HepG2 (cell line): Measurements from ENCODE around the gene BBS9. TPM values are rescaled to one million over a fixed set of nuclear protein-coding genes. Genes with fewer than 3 reads are reported as not detected.

Experiments used
- ATAC-seq: fragments of 200-7000 bp; cut with Tn5 transposase; 3 replicates; pipeline ENCODE4 v1.9.1; 2020; ENCODE audit warnings: mild to moderate bottlenecking, moderate library complexity
- BruUV-seq: library from RNA; stranded (reverse); fragments of 400-500 nt; replicated peaks from 2 replicates; lab custom pipeline; 2021; lab: Mats Ljungman, UMichigan
- CTCF ChIA-PET: fragments of 300-600 bp; formaldehyde crosslinking; extraction: SDS; loops from one replicate; lab custom pipeline; 2021; ENCODE audit warnings: low total read pairs, inconsistent platforms, low intra/inter-chr PET ratio; lab: Yijun Ruan, JAX
- POLR2A ChIA-PET: fragments of 350-600 bp; sonication (Branson Sonifier 250); formaldehyde crosslinking; loops from one replicate; lab custom pipeline; 2020; ENCODE audit warnings: antibody characterized with exemption, inconsistent platforms; lab: Yijun Ruan, JAX
- DNase-seq: peaks from one replicate; pipeline ENCODE4 v3.0.0-alpha.2; 2015; ENCODE audit warnings: low spot score
- FAIRE-seq: peaks from 3 replicates; lab custom pipeline; 2011; peaks lifted over from hg19 to GRCh38; lab: Jason Lieb, UNC
- H2AFZ ChIP-seq: one replicate; pipeline ENCODE4 v1.6.1; 2011; ENCODE audit warnings: low read length, inconsistent platforms
- H3K27ac ChIP-seq: fragments of 300-600 bp; 3 replicates; pipeline ENCODE4 v1.8.0; 2011; ENCODE audit warnings: mixed run types, mild to moderate bottlenecking, mixed read lengths, low read length, inconsistent platforms; ENCODE audit not compliant: insufficient read depth; ENCODE audit errors: extremely low read length
- H3K27me3 ChIP-seq, 2 experiments: fragments of 200-600 bp in 1 of 2; 2 replicates in 1 of 2; 3 replicates in 1 of 2; pipeline versions ENCODE4 v1.6.0 to v1.8.0; 2011; ENCODE audit warnings: low read length in 2 of 2, mild to moderate bottlenecking in 2 of 2, moderate library complexity in 2 of 2, inconsistent platforms in 1 of 2; ENCODE audit not compliant: insufficient read depth in 2 of 2, control insufficient read depth in 1 of 2
- H3K36me3 ChIP-seq, 2 experiments: fragments of 200-600 bp in 1 of 2; replicated peaks in 1 of 2; 2 replicates in 1 of 2; 3 replicates in 1 of 2; pipeline versions ENCODE4 v1.5.1 to v1.8.0; 2011; ENCODE audit warnings: low read length in 2 of 2, inconsistent platforms in 1 of 2; ENCODE audit not compliant: insufficient read depth in 2 of 2, control insufficient read depth in 1 of 2
- H3K4me1 ChIP-seq: 2 replicates; pipeline ENCODE4 v1.5.1; 2012; ENCODE audit warnings: low read length, inconsistent platforms; ENCODE audit not compliant: insufficient read depth
- H3K4me2 ChIP-seq: 2 replicates; pipeline ENCODE4 v1.6.0; 2011; ENCODE audit warnings: low read depth, low read length, inconsistent platforms
- H3K4me3 ChIP-seq, 3 experiments: fragments of 200-600 bp in 1 of 3; sonication (generic), shearing (Covaris generic) in 1 of 3; replicated peaks in 1 of 3; 2 replicates each; pipeline ENCODE4 v1.5.1; 2011 to 2016; ENCODE audit warnings: low read length in 3 of 3, inconsistent platforms in 2 of 3, low read depth in 2 of 3, mild to moderate bottlenecking in 2 of 3, control low read depth in 1 of 3, mixed read lengths in 1 of 3; ENCODE audit not compliant: insufficient read depth in 1 of 3
- H3K79me2 ChIP-seq: one replicate; pipeline ENCODE4 v1.6.1; 2011; ENCODE audit warnings: low read length, inconsistent platforms; ENCODE audit not compliant: insufficient read depth
- H3K9ac ChIP-seq: 2 replicates; pipeline ENCODE4 v1.6.0; 2011; ENCODE audit warnings: mild to moderate bottlenecking, low read depth, low read length, inconsistent platforms; ENCODE audit not compliant: insufficient read depth
- H3K9me3 ChIP-seq: 2 replicates; pipeline ENCODE4 v1.5.1; 2012; ENCODE audit warnings: mild to moderate bottlenecking, low read length
- H4K20me1 ChIP-seq: 2 replicates; pipeline ENCODE4 v1.6.0; 2011; ENCODE audit warnings: inconsistent platforms, mild to moderate bottlenecking, low read length, moderate library complexity; ENCODE audit not compliant: insufficient read depth
- FOXK2 ChIP-seq: fragments of 450-650 bp; IDR thresholded peaks from 2 replicates; pipeline ENCODE4 v1.6.1; 2016
- ISL2 ChIP-seq: sonication (generic); formaldehyde crosslinking; IDR thresholded peaks from 2 replicates; pipeline ENCODE4 v1.5.0; 2020; ENCODE audit warnings: missing genetic modification reagents
- JUNB ChIP-seq: sonication (generic); formaldehyde crosslinking; IDR thresholded peaks from 2 replicates; pipeline ENCODE4 v1.8.0; 2022; ENCODE audit warnings: missing genetic modification reagents, mild to moderate bottlenecking, borderline replicate concordance
- MAF1 ChIP-seq: sonication (generic); formaldehyde crosslinking; IDR thresholded peaks from 2 replicates; pipeline ENCODE4 v1.5.0; 2020; ENCODE audit warnings: missing genetic modification reagents, borderline replicate concordance
- POLR2AphosphoS2 ChIP-seq: IDR thresholded peaks from 2 replicates; pipeline ENCODE4 v1.6.1; 2011; ENCODE audit warnings: low read depth, low read length, improper control_type of control experiment
- SMARCC2 ChIP-seq: fragments of 450-650 bp; IDR thresholded peaks from 2 replicates; pipeline ENCODE4 v1.6.1; 2017; ENCODE audit warnings: antibody characterized with exemption, mild to moderate bottlenecking
- SP5 ChIP-seq: IDR thresholded peaks from 2 replicates; pipeline ENCODE4 v1.6.1; 2016; ENCODE audit warnings: low read depth, borderline replicate concordance
- ZBTB14 ChIP-seq: sonication (generic); formaldehyde crosslinking; IDR thresholded peaks from 2 replicates; pipeline ENCODE4 v1.4.0; 2020; ENCODE audit warnings: missing genetic modification reagents
- ZC3H13 ChIP-seq: sonication (generic); formaldehyde crosslinking; IDR thresholded peaks from 2 replicates; pipeline ENCODE4 v1.8.1; 2023; ENCODE audit warnings: mild to moderate bottlenecking, missing genetic modification reagents, moderate library complexity
- ZNF484 ChIP-seq: sonication (generic); formaldehyde crosslinking; IDR thresholded peaks from 2 replicates; pipeline ENCODE4 v1.5.1; 2020; ENCODE audit warnings: mild to moderate bottlenecking, low read depth, missing genetic modification reagents, borderline replicate concordance
- ZNF512B ChIP-seq: sonication (generic); formaldehyde crosslinking; IDR thresholded peaks from 2 replicates; pipeline ENCODE4 v1.5.1; 2020; ENCODE audit warnings: missing genetic modification reagents, mild to moderate bottlenecking, borderline replicate concordance
- ZNF672 ChIP-seq: sonication (generic); formaldehyde crosslinking; IDR thresholded peaks from 2 replicates; pipeline ENCODE4 v1.8.1; 2022; ENCODE audit warnings: missing genetic modification reagents
- ZNF678 ChIP-seq: sonication (generic); formaldehyde crosslinking; IDR thresholded peaks from 2 replicates; pipeline ENCODE4 v1.4.0; 2020; ENCODE audit warnings: mild to moderate bottlenecking, missing genetic modification reagents
- ZNF713 ChIP-seq: sonication (generic); formaldehyde crosslinking; IDR thresholded peaks from 2 replicates; pipeline ENCODE4 v1.4.0; 2020; ENCODE audit warnings: mild to moderate bottlenecking, missing genetic modification reagents
- in situ Hi-C: cut with HindIII; loops from 2 replicates; pipeline ENCODE4 v1.10.0; 2017; ENCODE audit warnings: low pct_unique_long_range_greater_than_20kb; ENCODE audit not compliant: extremely low pct_ligation_motif_present
- intact Hi-C: fragments of 100-400 bp; cut with micrococcal nuclease; formaldehyde crosslinking; loops from one replicate; pipeline ENCODE4 v1.10.0; 2022; ENCODE audit not compliant: unreplicated experiment
- polyA plus RNA-seq, 8 experiments: library from polyadenylated mRNA; depleted of rRNA in 3 of 8; stranded (reverse) in 7 of 8; unstranded in 1 of 8; fragments of >200 nt; fragmentation: Illumina TruSeq in 4 of 8; extraction: Trizol in 4 of 8; gene quantifications; 2 replicates each; pipeline versions ENCODE4 v1.2.1 to v1.2.3, GENCODE V29; 2011 to 2016; ENCODE audit warnings: low read depth in 4 of 8, missing spikeins in 1 of 8, mixed read lengths in 1 of 8; ENCODE audit not compliant: insufficient read depth in 1 of 8
- total RNA-seq, 5 experiments: library from RNA; depleted of rRNA; stranded (reverse); fragments of >200 nt; fragmentation: Illumina TruSeq; extraction: Trizol; gene quantifications; 2 replicates each; pipeline ENCODE4 v1.2.3, GENCODE V29; 2016; ENCODE audit warnings: low read depth in 1 of 5
- TF ChIP-seq, protein P1 (sequence below): sonication (generic); formaldehyde crosslinking; IDR thresholded peaks from 2 replicates; pipeline ENCODE4 v1.8.1; 2023; ENCODE audit warnings: missing genetic modification reagents, mild to moderate bottlenecking, borderline replicate concordance
- TF ChIP-seq, protein P2 (sequence below): sonication (generic); formaldehyde crosslinking; IDR thresholded peaks from 2 replicates; pipeline ENCODE4 v1.8.1; 2023; ENCODE audit warnings: mild to moderate bottlenecking, inconsistent platforms, moderate library complexity, missing genetic modification reagents, borderline replicate concordance
- TF ChIP-seq, protein P3 (sequence below): sonication (generic); formaldehyde crosslinking; conservative IDR thresholded peaks from 2 replicates; pipeline ENCODE4 v1.8.1; 2023; ENCODE audit warnings: missing genetic modification reagents
- TF ChIP-seq, protein P4 (sequence below): sonication (generic); formaldehyde crosslinking; IDR thresholded peaks from 2 replicates; pipeline ENCODE4 v1.5.0; 2020; ENCODE audit warnings: missing genetic modification reagents, mild to moderate bottlenecking, borderline replicate concordance

BBS9 gene
- total and polyA plus RNA-seq, 2 of the 13 experiments (the other 11 are each of a cell fraction or from before 2014, with no cell fraction given), result 5.1 to 7.8 TPM

DNA sequence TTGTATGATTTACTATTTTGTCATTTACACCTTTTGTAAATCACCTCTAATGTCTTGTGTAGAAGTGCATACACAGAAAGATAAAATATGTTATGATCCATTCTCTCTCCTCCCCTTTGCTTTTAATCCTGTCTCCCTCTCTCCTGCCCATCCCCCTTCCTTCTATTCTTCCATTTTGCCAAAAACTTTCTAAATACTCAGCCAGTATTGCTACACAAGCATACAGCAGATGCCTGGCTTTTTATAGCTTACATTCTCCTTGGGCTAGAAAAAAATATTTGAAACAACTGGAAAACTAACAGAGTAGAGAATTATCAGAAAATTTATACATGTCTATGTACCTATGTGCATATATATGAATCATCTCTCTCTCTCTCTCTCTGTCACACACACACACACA, 467.3 kb downstream of the BBS9 start:
- Histone ChIP-seq H3K9ac (no peak overlapping the region), H3K4me3 (no peak overlapping the region), H3K4me2 (no peak overlapping the region), H2AFZ (no peak overlapping the region), H3K79me2 (no peaks in the 10 kb centered on the region), H3K27me3 (no peaks in the 10 kb centered on the region), H3K36me3 (no peaks in the 10 kb centered on the region), H3K4me1 (no peaks in the 10 kb centered on the region), H4K20me1 (no peaks in the 10 kb centered on the region), H3K9me3 (no peaks in the 10 kb centered on the region), H3K27ac (no peak overlapping the region)
- BruUV-seq, result no TSS peak
- POLR2A ChIA-PET, result no interaction called here
- intact Hi-C loops, result no loop called here
- in situ Hi-C loops, result no loop called here
- DNase-seq (no peak), ATAC-seq (no peak), FAIRE-seq (no peak)
- CTCF ChIA-PET, result no interaction called here
- TF ChIP-seq SMARCC2 (no peak), ZNF678 (CRISPR knock-in tag) (no peak), ZNF512B (CRISPR knock-in tag) (no peak), MAF1 (CRISPR knock-in tag) (no peak), ZNF713 (CRISPR knock-in tag) (no peak), SP5 (CRISPR knock-in tag) (no peak), ISL2 (CRISPR knock-in tag) (no peak), ZBTB14 (CRISPR knock-in tag) (no peak), ZNF484 (CRISPR knock-in tag) (no peak), ZNF672 (CRISPR knock-in tag) (no peak), ZC3H13 (CRISPR knock-in tag) (no peak), JUNB (CRISPR knock-in tag) (no peak), POLR2AphosphoS2 (no peak), FOXK2 (no peak)
- TF ChIP-seq, protein P1, sequence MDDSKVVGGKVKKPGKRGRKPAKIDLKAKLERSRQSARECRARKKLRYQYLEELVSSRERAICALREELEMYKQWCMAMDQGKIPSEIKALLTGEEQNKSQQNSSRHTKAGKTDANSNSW (CRISPR knock-in tag), result no peak
- TF ChIP-seq, protein P2, sequence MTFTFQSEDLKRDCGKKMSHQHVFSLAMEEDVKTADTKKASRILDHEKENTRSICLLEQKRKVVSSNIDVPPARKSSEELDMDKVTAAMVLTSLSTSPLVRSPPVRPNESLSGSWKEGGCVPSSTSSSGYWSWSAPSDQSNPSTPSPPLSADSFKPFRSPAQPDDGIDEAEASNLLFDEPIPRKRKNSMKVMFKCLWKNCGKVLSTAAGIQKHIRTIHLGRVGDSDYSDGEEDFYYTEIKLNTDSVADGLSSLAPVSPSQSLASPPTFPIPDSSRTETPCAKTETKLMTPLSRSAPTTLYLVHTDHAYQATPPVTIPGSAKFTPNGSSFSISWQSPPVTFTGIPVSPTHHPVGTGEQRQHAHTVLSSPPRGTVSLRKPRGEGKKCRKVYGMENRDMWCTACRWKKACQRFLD (CRISPR knock-in tag), result no peak
- TF ChIP-seq, protein P3, sequence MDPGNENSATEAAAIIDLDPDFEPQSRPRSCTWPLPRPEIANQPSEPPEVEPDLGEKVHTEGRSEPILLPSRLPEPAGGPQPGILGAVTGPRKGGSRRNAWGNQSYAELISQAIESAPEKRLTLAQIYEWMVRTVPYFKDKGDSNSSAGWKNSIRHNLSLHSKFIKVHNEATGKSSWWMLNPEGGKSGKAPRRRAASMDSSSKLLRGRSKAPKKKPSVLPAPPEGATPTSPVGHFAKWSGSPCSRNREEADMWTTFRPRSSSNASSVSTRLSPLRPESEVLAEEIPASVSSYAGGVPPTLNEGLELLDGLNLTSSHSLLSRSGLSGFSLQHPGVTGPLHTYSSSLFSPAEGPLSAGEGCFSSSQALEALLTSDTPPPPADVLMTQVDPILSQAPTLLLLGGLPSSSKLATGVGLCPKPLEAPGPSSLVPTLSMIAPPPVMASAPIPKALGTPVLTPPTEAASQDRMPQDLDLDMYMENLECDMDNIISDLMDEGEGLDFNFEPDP (CRISPR knock-in tag), result no peak
- TF ChIP-seq, protein P4, sequence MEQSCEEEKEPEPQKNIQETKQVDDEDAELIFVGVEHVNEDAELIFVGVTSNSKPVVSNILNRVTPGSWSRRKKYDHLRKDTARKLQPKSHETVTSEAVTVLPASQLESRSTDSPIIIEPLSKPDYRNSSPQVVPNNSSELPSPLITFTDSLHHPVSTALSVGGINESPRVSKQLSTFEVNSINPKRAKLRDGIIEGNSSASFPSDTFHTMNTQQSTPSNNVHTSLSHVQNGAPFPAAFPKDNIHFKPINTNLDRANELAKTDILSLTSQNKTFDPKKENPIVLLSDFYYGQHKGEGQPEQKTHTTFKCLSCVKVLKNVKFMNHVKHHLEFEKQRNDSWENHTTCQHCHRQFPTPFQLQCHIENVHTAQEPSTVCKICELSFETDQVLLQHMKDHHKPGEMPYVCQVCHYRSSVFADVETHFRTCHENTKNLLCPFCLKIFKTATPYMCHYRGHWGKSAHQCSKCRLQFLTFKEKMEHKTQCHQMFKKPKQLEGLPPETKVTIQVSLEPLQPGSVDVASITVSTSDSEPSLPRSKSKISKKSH (CRISPR knock-in tag), result no peak
